Cardiac muscle cell (in vitro differentiated cells and primary cell): ENCODE results near the gene COMMD10. TPM values are rescaled to one million over a fixed set of nuclear protein-coding genes. Genes with fewer than 3 reads are reported as not detected.

Experiments
- DNase-seq, 2 donors: peaks; one replicate each; pipeline versions ENCODE4 v3.0.0 to v3.0.0-alpha.2; 2010 to 2017; ENCODE audit warnings: low read depth in 1 of 2, low spot score in 1 of 2
- H3K27ac ChIP-seq: fragments of 200-600 bp; sonication (generic); 2 replicates; pipeline ENCODE4 v1.5.1; 2016
- H3K27me3 ChIP-seq: fragments of 200-600 bp; sonication (generic); 2 replicates; pipeline ENCODE4 v1.6.0; 2016; ENCODE audit warnings: control low read depth
- H3K36me3 ChIP-seq: fragments of 200-600 bp; sonication (generic); 2 replicates; pipeline ENCODE4 v1.5.1; 2016; ENCODE audit warnings: control low read depth
- H3K4me1 ChIP-seq: fragments of 200-600 bp; sonication (generic); 2 replicates; pipeline ENCODE4 v1.8.1; 2017; ENCODE audit warnings: low read depth, mild to moderate bottlenecking, mixed run types
- H3K4me3 ChIP-seq: fragments of 200-600 bp; sonication (generic); 2 replicates; pipeline ENCODE4 v1.5.1; 2016; ENCODE audit warnings: mild to moderate bottlenecking
- H3K9me3 ChIP-seq: fragments of 200-600 bp; sonication (generic); 2 replicates; pipeline ENCODE4 v1.5.1; 2017; ENCODE audit warnings: low read depth, mild to moderate bottlenecking, control low read depth
- CTCF ChIP-seq: IDR thresholded peaks from 2 replicates; pipeline ENCODE4 v1.5.1; 2012; ENCODE audit warnings: low read depth, mild to moderate bottlenecking, low read length
- polyA plus RNA-seq: library from polyadenylated mRNA; unstranded; fragments of >200 nt; fragmentation: Nextera tagmentation; extraction: Ambion mirVana; gene quantifications from 2 replicates; pipeline ENCODE4 v1.2.1, GENCODE V29; 2016
- total RNA-seq: library from RNA; depleted of rRNA; stranded (reverse); fragments of >200 nt; gene quantifications from 2 replicates; pipeline ENCODE4 v1.2.3, GENCODE V29; 2016

The COMMD10 gene
- total and polyA plus RNA-seq, 2 experiments from 2014 or later = 23.4 to 58.8 TPM

DNA sequence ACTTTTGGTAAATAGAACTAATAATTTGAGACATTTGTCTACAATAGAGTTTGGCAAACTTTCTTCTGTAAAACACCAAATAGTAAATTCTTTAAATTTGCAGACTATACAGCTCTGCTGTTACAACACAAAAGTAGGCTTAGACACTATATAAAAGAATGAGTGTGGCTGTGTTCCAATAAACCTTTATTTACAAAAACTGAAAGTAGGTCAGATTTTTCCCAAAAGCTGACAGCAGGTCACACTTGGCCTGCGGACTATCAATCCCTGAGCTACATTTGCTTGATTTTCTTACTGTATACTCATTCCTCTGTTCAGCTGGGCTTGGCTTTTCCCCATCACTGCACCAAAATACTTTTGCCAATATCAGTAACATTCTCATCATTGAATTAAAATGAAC, 189.4 kb downstream of the COMMD10 start:
- DNase-seq = no peak
- no peak overlapping the region for H3K27ac ChIP-seq
- H3K4me1 ChIP-seq = no peaks in the 10 kb centered on the region
- no peaks in the 10 kb centered on the region for H3K36me3 ChIP-seq
- H3K9me3 ChIP-seq = no peaks in the 10 kb centered on the region
- H3K4me3 ChIP-seq = no peak overlapping the region
- no peak for TF ChIP-seq CTCF
- H3K27me3 ChIP-seq = no peaks in the 10 kb centered on the region

- H3K27me3 ChIP-seq = no peaks in the 10 kb centered on the region
- H3K36me3 ChIP-seq = no peaks in the 10 kb centered on the region
- H3K4me3 ChIP-seq = no peak overlapping the region
- DNase-seq = no peak
- no peaks in the 10 kb centered on the region for H3K4me1 ChIP-seq
- H3K9me3 ChIP-seq = no peaks in the 10 kb centered on the region
- no peak for TF ChIP-seq CTCF
- H3K27ac ChIP-seq = no peak overlapping the region
Observed at GRCh38 chr5:116275282-116275681, 190.5 kb downstream of the COMMD10 start.

DNA sequence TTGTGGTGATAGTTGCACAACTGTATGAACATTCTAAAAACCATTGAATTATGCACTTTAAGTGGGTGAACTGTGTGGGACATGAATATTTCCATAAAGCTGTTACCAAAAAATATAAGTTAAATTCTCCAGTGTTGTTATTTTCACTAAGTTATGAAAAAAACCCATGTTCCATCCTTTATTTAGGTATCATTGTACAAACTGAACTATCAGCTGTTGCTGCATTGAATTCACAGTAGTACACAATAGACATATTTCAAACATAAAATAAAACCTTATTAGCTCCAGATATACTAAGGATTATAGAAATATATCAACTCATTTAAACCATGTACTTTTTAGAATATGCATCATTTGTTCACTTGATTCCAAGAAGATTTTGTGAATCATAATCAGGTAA, 192.1 kb downstream of the COMMD10 start:
- Histone ChIP-seq H3K27me3 (no peaks in the 10 kb centered on the region), H3K36me3 (no peaks in the 10 kb centered on the region), H3K4me1 (no peaks in the 10 kb centered on the region), H3K9me3 (no peaks in the 10 kb centered on the region), H3K27ac (no peak overlapping the region), H3K4me3 (no peak overlapping the region)
- no peak for TF ChIP-seq CTCF
- DNase-seq = no peak

GRCh38 chr5:116280149-116280803, 195.5 kb downstream of the COMMD10 start:
- DNase-seq = no peak
- Histone ChIP-seq H3K27me3 (no peaks in the 10 kb centered on the region), H3K4me1 (no peaks in the 10 kb centered on the region), H3K36me3 (no peaks in the 10 kb centered on the region), H3K4me3 (no peak overlapping the region), H3K9me3 (no peaks in the 10 kb centered on the region), H3K27ac (no peak overlapping the region)
- TF ChIP-seq CTCF = no peak

DNA sequence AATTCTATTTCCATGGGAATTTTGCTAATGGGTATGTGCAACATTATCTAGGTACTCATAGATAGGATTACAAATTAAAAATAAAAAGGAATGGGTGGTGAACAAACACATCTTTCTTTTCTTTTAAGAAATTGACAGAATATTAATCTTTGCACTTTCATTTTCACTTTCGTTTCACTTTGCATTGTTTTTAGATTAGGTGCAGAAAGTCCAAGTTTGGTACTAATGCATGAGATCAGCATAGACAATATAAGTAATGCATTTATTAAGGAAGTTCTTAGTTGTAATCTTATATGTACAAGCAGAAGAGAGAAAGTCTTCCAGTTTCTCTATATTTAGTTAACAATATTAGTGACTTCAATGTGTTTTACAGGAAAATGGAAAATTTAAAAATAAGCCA, 196.5 kb downstream of the COMMD10 start:
- Histone ChIP-seq H3K36me3 (no peaks in the 10 kb centered on the region), H3K27ac (no peak overlapping the region), H3K9me3 (no peaks in the 10 kb centered on the region), H3K27me3 (no peaks in the 10 kb centered on the region), H3K4me1 (no peaks in the 10 kb centered on the region), H3K4me3 (no peak overlapping the region)
- no peak for TF ChIP-seq CTCF
- no peak for DNase-seq
